Tongue (tissue), 2 donors: Measurements from ENCODE around the gene OR5AS1. TPM values are rescaled to one million over a fixed set of nuclear protein-coding genes. Genes with fewer than 3 reads are reported as not detected.
"Not testable (repeated sequence)": the region's sequence is repeated elsewhere in the genome, so short reads cannot be mapped to it uniquely, and the experiment has no call there.

ENCODE experiments used
- DNase-seq: peaks from one replicate; pipeline ENCODE4 v3.0.0-alpha.2; 2015
- total RNA-seq: library from RNA; depleted of rRNA; stranded (reverse); fragments of >200 nt; gene quantifications from one replicate; pipeline ENCODE4 v1.2.3, GENCODE V29; 2014

Gene OR5AS1
- total RNA-seq = not detected

DNA sequence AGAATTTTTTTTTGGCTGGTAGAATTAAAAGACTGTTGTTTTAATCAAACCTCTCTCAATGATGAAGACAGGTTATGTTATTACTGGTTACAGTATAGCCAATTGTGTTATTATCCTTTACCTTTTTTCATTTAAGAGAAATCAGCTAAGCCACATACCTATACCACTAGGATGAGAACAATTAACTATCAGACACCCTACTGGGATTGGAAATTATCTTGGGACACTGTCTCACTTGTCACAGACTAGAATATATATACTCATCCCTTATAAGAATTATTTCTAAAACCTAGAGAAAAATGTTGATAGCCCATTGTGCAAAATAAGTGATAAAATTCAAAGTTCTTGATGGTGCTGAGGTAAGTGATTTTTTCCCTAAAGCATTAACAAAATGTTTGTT, at the start of gene OR5AS1:
Gene OR5AS1, plus strand, starts transcription at position 301 of the 400 bp plus-strand sequence. CDS start 2,765 bp downstream, outside the sequence.
- DNase-seq = no peak

DNA sequence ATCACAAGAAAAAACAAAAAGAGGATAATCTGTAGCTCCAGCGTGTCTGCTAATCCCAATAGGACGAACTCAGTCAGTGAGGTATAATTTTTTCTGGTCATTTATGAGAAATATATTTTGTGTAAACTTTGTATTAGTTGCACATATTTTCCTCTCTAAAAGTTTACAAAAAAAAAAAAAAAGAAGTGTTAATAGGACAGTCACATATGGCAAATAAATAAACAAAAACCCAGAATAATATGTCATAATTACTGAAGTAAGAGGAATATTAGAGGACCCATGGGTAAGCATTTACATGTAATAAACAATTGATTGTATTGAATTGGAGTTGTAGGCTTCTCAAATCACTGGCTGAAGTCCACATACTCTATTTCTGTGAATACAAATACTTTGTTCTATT, 32.9 kb upstream of the OR5AS1 start, which contains the start of gene OR5F1:
Gene OR5F1, minus strand, starts transcription at position 101 of the 400 bp plus-strand sequence. Its CDS starts 0 bp downstream, at position 101.
- no peak for DNase-seq

DNA sequence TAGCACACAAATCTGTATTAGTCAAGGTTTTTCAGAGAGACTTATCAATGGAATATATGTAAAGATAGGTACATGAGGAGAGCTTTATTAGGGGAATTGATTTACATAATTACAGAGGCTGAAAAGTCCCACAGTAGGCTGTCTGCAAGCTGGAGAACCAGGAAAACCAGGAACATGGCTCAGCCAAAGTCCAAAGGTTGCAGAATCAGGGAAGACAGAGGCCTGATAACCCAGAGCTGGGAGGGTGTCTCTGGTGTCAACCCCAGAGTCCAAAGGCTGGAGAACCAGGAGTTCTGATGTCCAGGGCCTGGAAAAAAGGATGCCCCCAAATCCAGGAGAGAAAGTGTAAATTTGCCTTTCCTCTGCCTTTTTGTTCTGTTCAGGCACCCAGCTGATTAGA, 16.7 kb upstream of the OR5AS1 start:
- DNase-seq = no peak

DNA sequence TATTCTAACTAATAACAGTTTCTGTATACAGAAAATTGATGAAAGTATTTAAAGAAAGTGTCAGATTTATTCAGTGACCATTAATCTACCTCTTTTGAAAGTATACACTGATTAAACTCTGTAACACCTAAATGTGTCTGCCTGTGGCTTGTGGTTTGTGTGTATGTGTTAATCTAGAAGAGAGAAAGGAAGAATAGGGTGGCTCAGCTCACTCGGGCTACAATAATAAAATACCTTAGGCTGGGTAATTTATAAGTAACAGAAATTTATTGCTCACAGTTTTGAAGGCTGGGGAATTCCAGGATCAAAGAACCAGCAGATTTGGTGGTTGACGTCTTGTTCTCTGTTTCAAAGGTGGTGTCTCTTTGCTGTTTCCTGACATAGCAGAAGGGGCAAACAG, 13.6 kb upstream of the OR5AS1 start:
- no peak for DNase-seq

DNA sequence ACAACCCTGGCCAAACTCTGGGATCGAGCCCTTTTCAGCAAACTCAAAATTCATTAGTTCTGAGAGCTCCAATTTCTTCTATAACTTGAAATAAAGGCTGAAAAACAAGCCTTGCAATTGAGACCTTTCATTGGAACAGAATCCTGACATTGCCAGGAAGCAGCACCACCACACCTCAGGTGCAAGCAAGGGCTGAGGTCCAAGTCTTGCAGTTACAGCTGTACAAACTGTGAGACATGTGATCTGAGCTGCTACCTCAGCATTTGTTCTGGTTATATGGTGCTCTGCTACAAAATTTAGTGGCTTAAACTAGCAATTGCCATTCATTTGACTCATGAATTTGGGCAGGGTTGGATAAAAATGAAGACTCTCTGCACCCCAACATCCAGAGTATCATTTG, 18.1 kb downstream of the OR5AS1 start:
- no peak for DNase-seq

DNA sequence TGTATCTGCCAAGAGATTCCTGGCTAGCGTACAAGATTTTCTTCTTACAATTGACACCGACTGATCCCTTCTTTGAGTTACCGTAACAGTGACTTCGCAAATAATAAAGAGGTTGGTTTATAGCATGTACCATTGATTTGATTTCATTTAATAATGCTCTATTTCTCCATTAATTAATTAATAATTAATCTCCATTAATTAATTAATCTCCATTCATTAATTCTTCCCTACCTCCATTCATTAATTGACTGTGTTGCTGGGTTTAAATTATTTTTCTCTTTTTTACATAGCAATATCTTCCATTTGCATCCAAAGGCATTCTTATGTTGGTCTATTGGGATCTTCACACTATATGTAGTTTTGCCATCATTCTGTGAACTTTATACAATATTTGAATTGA, 21.0 kb downstream of the OR5AS1 start:
- no peak for DNase-seq

DNA sequence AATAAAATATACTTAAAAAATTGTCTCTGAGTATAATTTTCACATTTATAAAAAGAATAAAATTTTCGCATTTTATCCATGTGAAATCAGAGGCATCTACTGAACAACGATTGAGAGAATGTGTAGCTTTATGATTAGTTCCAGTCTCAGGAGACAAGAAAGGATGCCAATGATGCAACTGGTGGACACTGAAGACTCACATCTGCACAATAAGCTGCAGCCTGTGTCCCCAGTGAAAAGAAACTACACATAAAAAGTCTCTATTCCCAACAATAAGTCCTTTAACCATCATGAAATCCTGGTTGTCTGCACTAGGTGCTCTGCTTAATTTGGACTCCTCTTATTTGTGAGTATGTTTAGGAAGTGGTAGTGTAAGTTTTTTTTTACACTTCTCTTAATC, 22.0 kb downstream of the OR5AS1 start:
- DNase-seq = no peak

DNA sequence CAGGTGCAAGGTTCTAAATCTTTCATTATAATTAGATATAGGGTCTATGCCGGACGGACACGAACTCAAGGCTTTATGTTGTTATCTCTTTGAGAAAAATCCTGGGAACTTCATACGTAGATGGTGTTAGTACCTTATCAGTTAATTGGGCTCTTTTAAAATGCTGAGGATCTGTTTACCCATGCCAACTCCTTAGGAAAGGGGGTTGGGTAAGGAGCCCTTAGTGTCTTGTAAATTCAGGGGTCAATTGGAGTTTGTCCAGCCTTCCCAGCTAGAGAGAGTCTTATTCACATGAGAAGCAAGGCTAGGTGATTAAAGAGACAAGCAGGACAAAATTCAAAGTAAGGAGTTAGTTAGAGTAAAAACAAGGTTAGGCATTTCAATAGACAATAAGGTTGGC, 28.9 kb downstream of the OR5AS1 start:
- not testable (repeated sequence) for DNase-seq

DNA sequence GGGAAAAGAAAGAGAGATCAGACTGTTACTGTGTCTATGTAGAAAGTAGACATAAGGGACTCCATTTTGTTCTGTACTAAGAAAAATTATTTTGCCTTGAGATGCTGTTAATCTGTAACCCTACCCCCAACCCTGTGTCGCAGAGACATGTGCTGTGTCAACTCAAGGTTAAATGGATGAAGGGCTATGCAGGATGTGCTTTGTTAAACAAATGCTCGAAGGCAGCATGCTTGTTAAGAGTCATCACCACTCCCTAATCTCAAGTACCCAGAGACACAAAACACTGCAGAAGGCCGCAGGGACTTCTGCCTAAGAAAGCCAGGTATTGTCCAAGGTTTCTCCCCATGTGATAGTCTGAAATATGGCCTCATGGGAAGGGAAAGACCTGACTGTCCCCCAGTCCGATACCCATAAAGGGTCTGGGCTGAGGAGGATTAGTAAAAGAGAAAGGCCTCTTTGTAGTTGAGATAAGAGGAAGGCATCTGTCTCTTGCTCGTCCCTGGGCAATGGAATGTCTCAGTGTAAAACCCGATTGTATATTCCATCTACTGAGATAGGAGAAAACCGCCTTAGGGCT, 30.3 kb downstream of the OR5AS1 start:
- DNase-seq = not testable (repeated sequence)

DNA sequence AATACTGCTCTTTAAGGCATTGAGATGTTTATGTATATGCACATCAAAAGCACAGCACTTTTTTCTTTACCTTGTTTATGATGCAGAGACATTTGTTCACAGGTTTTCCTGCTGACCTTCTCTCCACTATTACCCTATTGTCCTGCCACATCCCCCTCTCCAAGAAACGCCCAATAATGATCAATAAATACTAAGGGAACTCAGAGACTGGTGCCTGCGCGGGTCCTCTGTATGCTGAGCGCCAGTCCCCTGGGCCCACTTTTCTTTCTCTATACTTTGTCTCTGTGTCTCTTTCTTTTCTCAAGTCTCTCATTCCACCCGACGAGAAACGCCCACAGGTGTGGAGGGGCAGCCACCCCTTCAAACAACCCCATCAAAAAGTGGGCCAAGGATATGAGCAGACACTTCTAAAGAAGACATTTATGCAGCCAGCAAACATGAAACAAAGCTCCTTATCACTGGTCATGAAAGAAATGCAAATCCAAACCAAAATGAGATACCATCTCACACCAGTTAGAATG, 30.9 kb downstream of the OR5AS1 start:
- not testable (repeated sequence) for DNase-seq

DNA sequence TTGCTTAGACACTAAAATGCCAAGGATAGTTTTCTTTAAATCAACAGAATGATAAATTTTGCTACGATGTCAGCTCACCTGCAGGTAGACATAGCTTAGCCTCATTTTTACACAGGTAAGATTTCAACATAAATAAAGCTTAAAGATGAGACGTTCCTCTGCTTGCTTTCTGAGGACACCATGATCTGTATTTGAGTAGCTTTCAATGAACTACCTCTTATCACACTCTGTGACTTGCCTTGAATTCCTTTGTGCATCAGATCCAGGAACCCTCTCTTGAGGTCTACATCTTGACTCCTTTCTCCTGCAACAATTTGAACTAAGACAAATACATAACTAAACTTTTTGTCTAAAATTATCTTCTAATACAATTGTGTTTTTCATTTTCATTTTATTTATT, 39.5 kb downstream of the OR5AS1 start:
- DNase-seq = no peak

Other genes starting within 250 kb of the OR5AS1 start
- gene OR5D14, start 232.1 kb upstream of the OR5AS1 start, total RNA-seq = not detected
- gene OR5L1, start 216.3 kb upstream of the OR5AS1 start, total RNA-seq = not detected
- gene OR5D18, start 208.0 kb upstream of the OR5AS1 start, total RNA-seq = not detected
- not detected for gene OR5L2, start 200.4 kb upstream of the OR5AS1 start, total RNA-seq
- not detected for gene OR5D16, start 188.9 kb upstream of the OR5AS1 start, total RNA-seq
- gene TRIM51, start 144.4 kb upstream of the OR5AS1 start, total RNA-seq = not detected
- gene OR5W2, start 113.1 kb upstream of the OR5AS1 start, total RNA-seq = not detected
- not detected for gene OR5I1, start 91.3 kb upstream of the OR5AS1 start, total RNA-seq
- not detected for gene OR10AG1, start 57.7 kb upstream of the OR5AS1 start, total RNA-seq
- gene OR5F1, start 33.0 kb upstream of the OR5AS1 start, total RNA-seq = not detected
- not detected for gene OR8I2, start 65.7 kb downstream of the OR5AS1 start, total RNA-seq
- not detected for gene OR8H2, start 76.0 kb downstream of the OR5AS1 start, total RNA-seq
- gene OR8H3, start 94.7 kb downstream of the OR5AS1 start, total RNA-seq = not detected
- not detected for gene OR8J3, start 112.5 kb downstream of the OR5AS1 start, total RNA-seq
- gene OR8K5, start 132.7 kb downstream of the OR5AS1 start, total RNA-seq = not detected
- gene OR5J2, start 149.0 kb downstream of the OR5AS1 start, total RNA-seq = not detected
- gene OR5T2, start 206.6 kb downstream of the OR5AS1 start, total RNA-seq = not detected
- gene OR5T3, start 224.6 kb downstream of the OR5AS1 start, total RNA-seq = not detected
- not detected for gene OR5T1, start 246.5 kb downstream of the OR5AS1 start, total RNA-seq